ENCODE measurements around the gene TGFB3.

TGFB3 gene

GRCh38 chr14:75982266-75983018 is 647 bp upstream of the TGFB3 start:
- peaks cover 42% of the 10 kb centered on the region for H3K4me1 Mint-ChIP-seq (ENCODE audit: low read depth)

GRCh38 chr14:75980856-75981255 is 939 bp downstream of the TGFB3 start:
- intact Hi-C loops (cut with micrococcal nuclease), result loop anchor here (5.0 to 10.0 kb wide), 2 partner anchors 174 to 404 kb away; partner anchors contain the start of genes FLVCR2 and GPATCH2L
- peak overlapping the region; percentile 75 for H3K4me3 Mint-ChIP-seq
- H3K27ac Mint-ChIP-seq, result no peak overlapping the region
- no peaks in the 10 kb centered on the region for H3K9me3 Mint-ChIP-seq
- H3K36me3 Mint-ChIP-seq (ENCODE audit: low read depth), result peaks cover 3% of the 10 kb centered on the region
- H3K4me1 Mint-ChIP-seq (ENCODE audit: low read depth), result peaks cover 35% of the 10 kb centered on the region
- peaks cover 49% of the 10 kb centered on the region for H3K27me3 Mint-ChIP-seq

More at GRCh38 chr14:75982266-75983018, 647 bp upstream of the TGFB3 start:
- no peaks in the 10 kb centered on the region for H3K9me3 Mint-ChIP-seq
- intact Hi-C loops (cut with micrococcal nuclease), result loop anchor here (1.0 to 10.0 kb wide), 4 partner anchors 77 to 405 kb away; partner anchors contain the start of genes FLVCR2 and GPATCH2L
- H3K27me3 Mint-ChIP-seq, result peaks cover 48% of the 10 kb centered on the region
- H3K27ac Mint-ChIP-seq, result peak overlapping the region; percentile 66
- H3K4me3 Mint-ChIP-seq, result peak overlapping the region; percentile 75
- H3K36me3 Mint-ChIP-seq (ENCODE audit: low read depth), result peaks cover 7% of the 10 kb centered on the region

GRCh38 chr14:75979648-75980565 is 1.9 kb downstream of the TGFB3 start:
- Mint-ChIP-seq H3K4me1 (ENCODE audit: low read depth) (peaks cover 35% of the 10 kb centered on the region), H3K27ac (no peak overlapping the region), H3K36me3 (ENCODE audit: low read depth) (no peaks in the 10 kb centered on the region), H3K27me3 (peaks cover 49% of the 10 kb centered on the region), H3K4me3 (no peak overlapping the region), H3K9me3 (no peaks in the 10 kb centered on the region)
- intact Hi-C loops (cut with micrococcal nuclease), result loop anchor here (5.0 to 10.0 kb wide), 2 partner anchors 175 to 403 kb away; partner anchors contain the start of genes FLVCR2 and GPATCH2L

GRCh38 chr14:75979071-75979571 is 2.7 kb downstream of the TGFB3 start:
- intact Hi-C loops (cut with micrococcal nuclease), result no loop called here
- Mint-ChIP-seq H3K27me3 (peaks cover 47% of the 10 kb centered on the region), H3K9me3 (no peaks in the 10 kb centered on the region), H3K36me3 (ENCODE audit: low read depth) (no peaks in the 10 kb centered on the region), H3K27ac (no peak overlapping the region), H3K4me3 (no peak overlapping the region), H3K4me1 (ENCODE audit: low read depth) (peaks cover 35% of the 10 kb centered on the region)

- intact Hi-C loops (cut with micrococcal nuclease), result no loop called here
Measured at GRCh38 chr14:75978249-75978731, 3.5 kb downstream of the TGFB3 start.

GRCh38 chr14:75977582-75977943 is 4.2 kb downstream of the TGFB3 start:
- intact Hi-C loops (cut with micrococcal nuclease), result no loop called here
- H3K27me3 Mint-ChIP-seq, result peaks cover 34% of the 10 kb centered on the region
- H3K4me1 Mint-ChIP-seq (ENCODE audit: low read depth), result peaks cover 35% of the 10 kb centered on the region
- no peaks in the 10 kb centered on the region for H3K36me3 Mint-ChIP-seq (ENCODE audit: low read depth)
- H3K4me3 Mint-ChIP-seq, result no peak overlapping the region
- no peak overlapping the region for H3K27ac Mint-ChIP-seq
- no peaks in the 10 kb centered on the region for H3K9me3 Mint-ChIP-seq

More at GRCh38 chr14:75978249-75978731, 3.5 kb downstream of the TGFB3 start:
- no peak overlapping the region for H3K4me3 Mint-ChIP-seq
- H3K36me3 Mint-ChIP-seq (ENCODE audit: low read depth), result no peaks in the 10 kb centered on the region
- peaks cover 39% of the 10 kb centered on the region for H3K27me3 Mint-ChIP-seq
- no peaks in the 10 kb centered on the region for H3K9me3 Mint-ChIP-seq
- H3K4me1 Mint-ChIP-seq (ENCODE audit: low read depth), result peaks cover 35% of the 10 kb centered on the region
- no peak overlapping the region for H3K27ac Mint-ChIP-seq

GRCh38 chr14:75976826-75977581 is 4.8 kb downstream of the TGFB3 start:
- H3K9me3 Mint-ChIP-seq, result no peaks in the 10 kb centered on the region
- intact Hi-C loops (cut with micrococcal nuclease), result no loop called here
- H3K27ac Mint-ChIP-seq, result no peak overlapping the region
- H3K4me1 Mint-ChIP-seq (ENCODE audit: low read depth), result peaks cover 34% of the 10 kb centered on the region
- peaks cover 34% of the 10 kb centered on the region for H3K27me3 Mint-ChIP-seq
- no peaks in the 10 kb centered on the region for H3K36me3 Mint-ChIP-seq (ENCODE audit: low read depth)
- no peak overlapping the region for H3K4me3 Mint-ChIP-seq

- H3K36me3 Mint-ChIP-seq (ENCODE audit: low read depth), result no peaks in the 10 kb centered on the region
- no peak overlapping the region for H3K27ac Mint-ChIP-seq
- no peaks in the 10 kb centered on the region for H3K9me3 Mint-ChIP-seq
- H3K4me3 Mint-ChIP-seq, result no peak overlapping the region
- H3K27me3 Mint-ChIP-seq, result peaks cover 2% of the 10 kb centered on the region
- H3K4me1 Mint-ChIP-seq (ENCODE audit: low read depth), result peaks cover 2% of the 10 kb centered on the region
- intact Hi-C loops (cut with micrococcal nuclease), result no loop called here
Measured at GRCh38 chr14:75972801-75973421, 8.9 kb downstream of the TGFB3 start.

GRCh38 chr14:75971509-75971908 is 10.3 kb downstream of the TGFB3 start:
- intact Hi-C loops (cut with micrococcal nuclease), result no loop called here
- Mint-ChIP-seq H3K9me3 (no peaks in the 10 kb centered on the region), H3K27me3 (no peaks in the 10 kb centered on the region), H3K27ac (no peak overlapping the region), H3K36me3 (ENCODE audit: low read depth) (peaks cover 1% of the 10 kb centered on the region), H3K4me3 (no peak overlapping the region), H3K4me1 (ENCODE audit: low read depth) (no peaks in the 10 kb centered on the region)

GRCh38 chr14:75970989-75971388 is 10.8 kb downstream of the TGFB3 start:
- no peaks in the 10 kb centered on the region for H3K9me3 Mint-ChIP-seq
- H3K4me1 Mint-ChIP-seq (ENCODE audit: low read depth), result no peaks in the 10 kb centered on the region
- H3K4me3 Mint-ChIP-seq, result no peak overlapping the region
- intact Hi-C loops (cut with micrococcal nuclease), result no loop called here
- no peaks in the 10 kb centered on the region for H3K27me3 Mint-ChIP-seq
- no peak overlapping the region for H3K27ac Mint-ChIP-seq
- peaks cover 4% of the 10 kb centered on the region for H3K36me3 Mint-ChIP-seq (ENCODE audit: low read depth)

GRCh38 chr14:75969891-75970290 is 11.9 kb downstream of the TGFB3 start:
- no peaks in the 10 kb centered on the region for H3K9me3 Mint-ChIP-seq
- no peak overlapping the region for H3K4me3 Mint-ChIP-seq
- H3K4me1 Mint-ChIP-seq (ENCODE audit: low read depth), result no peaks in the 10 kb centered on the region
- H3K36me3 Mint-ChIP-seq (ENCODE audit: low read depth), result peaks cover 4% of the 10 kb centered on the region
- intact Hi-C loops (cut with micrococcal nuclease), result no loop called here
- no peaks in the 10 kb centered on the region for H3K27me3 Mint-ChIP-seq
- no peak overlapping the region for H3K27ac Mint-ChIP-seq

GRCh38 chr14:75969126-75969525 is 12.7 kb downstream of the TGFB3 start:
- no peaks in the 10 kb centered on the region for H3K27me3 Mint-ChIP-seq
- H3K4me3 Mint-ChIP-seq, result no peak overlapping the region
- no peaks in the 10 kb centered on the region for H3K4me1 Mint-ChIP-seq (ENCODE audit: low read depth)
- intact Hi-C loops (cut with micrococcal nuclease), result no loop called here
- H3K36me3 Mint-ChIP-seq (ENCODE audit: low read depth), result peaks cover 4% of the 10 kb centered on the region
- H3K27ac Mint-ChIP-seq, result no peak overlapping the region
- no peaks in the 10 kb centered on the region for H3K9me3 Mint-ChIP-seq

GRCh38 chr14:75968456-75968855 is 13.3 kb downstream of the TGFB3 start:
- no peaks in the 10 kb centered on the region for H3K9me3 Mint-ChIP-seq
- H3K27ac Mint-ChIP-seq, result no peak overlapping the region
- no peaks in the 10 kb centered on the region for H3K4me1 Mint-ChIP-seq (ENCODE audit: low read depth)
- H3K4me3 Mint-ChIP-seq, result no peak overlapping the region
- H3K27me3 Mint-ChIP-seq, result no peaks in the 10 kb centered on the region
- intact Hi-C loops (cut with micrococcal nuclease), result no loop called here
- H3K36me3 Mint-ChIP-seq (ENCODE audit: low read depth), result peaks cover 4% of the 10 kb centered on the region

Data from dendritic cell treated with granulocyte-macrophage colony-stimulating factor and Interleukin-4, amounts not matched to agents 40 ng/mL and 50 ng/mL, for 4 days (primary cell).